Stimulated activated CD4-positive, alpha-beta T cell treated with anti-CD3 and anti-CD28 coated beads, Interleukin-12 subunit alpha, Interleukin-12 subunit beta, amount 100 ng/mL, for 24 hours (primary cell): ENCODE data around the gene PTPN1.
A peak's percentile ranks its signal among the peaks of the same experiment; 100 is the strongest.

ENCODE experiments used
- DNase-seq, 2 experiments: peaks; one replicate each; pipeline ENCODE4 v3.0.0-alpha.2; 2020; ENCODE audit warnings: low read depth in 2 of 2

Gene PTPN1

GRCh38 chr20:50575865-50576720 is 65.9 kb downstream of the PTPN1 start:
- peak; percentile 47 to 59 for DNase-seq

GRCh38 chr20:50577175-50578018 is 67.2 kb downstream of the PTPN1 start:
- DNase-seq, result no peak

DNA sequence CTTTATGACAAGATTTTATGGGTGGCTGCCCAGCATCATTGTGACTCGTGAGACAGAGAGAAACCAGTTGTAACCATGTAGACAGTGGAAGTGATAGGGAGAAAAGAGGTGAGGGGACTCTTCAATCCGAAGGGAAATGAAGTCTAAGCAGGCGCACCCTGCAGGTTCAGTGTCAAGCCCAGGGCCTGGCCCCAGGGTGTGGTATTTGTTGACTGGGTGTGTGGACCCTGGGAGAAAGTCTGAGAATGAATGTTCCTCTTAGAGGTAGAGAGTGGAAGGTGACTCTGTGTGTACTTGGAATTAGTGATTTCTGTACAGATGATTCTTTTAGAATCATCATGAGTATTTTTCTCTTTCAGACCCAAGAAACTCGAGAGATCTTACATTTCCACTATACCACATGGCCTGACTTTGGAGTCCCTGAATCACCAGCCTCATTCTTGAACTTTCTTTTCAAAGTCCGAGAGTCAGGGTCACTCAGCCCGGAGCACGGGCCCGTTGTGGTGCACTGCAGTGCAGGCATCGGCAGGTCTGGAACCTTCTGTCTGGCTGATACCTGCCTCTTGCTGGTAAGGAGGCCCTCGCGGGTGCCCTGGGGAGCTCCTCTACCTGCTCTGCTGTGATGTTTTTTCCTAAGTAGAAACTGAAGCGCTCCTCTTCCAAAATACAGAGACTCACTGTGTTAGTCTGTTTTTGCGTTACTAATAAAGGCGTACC is 68.0 kb downstream of the PTPN1 start:
- no peak for DNase-seq

DNA sequence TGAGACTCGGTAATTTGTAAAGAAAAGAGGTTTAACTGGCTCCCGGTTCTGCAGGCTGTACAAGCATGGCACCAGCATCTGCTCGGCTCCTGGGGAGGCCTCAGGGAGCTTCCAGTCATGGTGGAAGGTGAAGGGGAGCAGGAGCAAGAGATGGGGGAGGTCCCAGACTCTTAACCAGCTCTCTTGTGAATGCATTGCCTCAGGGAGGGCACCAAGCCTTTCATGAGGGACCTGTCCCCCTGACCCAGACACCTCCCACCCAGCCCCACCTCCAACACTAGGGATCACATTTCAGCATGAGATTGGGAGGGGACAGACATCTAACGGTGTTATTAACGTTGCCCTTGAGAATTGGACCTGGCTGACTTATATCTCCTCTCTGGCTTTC is 68.6 kb downstream of the PTPN1 start:
- DNase-seq, result no peak

GRCh38 chr20:50579511-50579910 is 69.3 kb downstream of the PTPN1 start:
- no peak for DNase-seq

DNA sequence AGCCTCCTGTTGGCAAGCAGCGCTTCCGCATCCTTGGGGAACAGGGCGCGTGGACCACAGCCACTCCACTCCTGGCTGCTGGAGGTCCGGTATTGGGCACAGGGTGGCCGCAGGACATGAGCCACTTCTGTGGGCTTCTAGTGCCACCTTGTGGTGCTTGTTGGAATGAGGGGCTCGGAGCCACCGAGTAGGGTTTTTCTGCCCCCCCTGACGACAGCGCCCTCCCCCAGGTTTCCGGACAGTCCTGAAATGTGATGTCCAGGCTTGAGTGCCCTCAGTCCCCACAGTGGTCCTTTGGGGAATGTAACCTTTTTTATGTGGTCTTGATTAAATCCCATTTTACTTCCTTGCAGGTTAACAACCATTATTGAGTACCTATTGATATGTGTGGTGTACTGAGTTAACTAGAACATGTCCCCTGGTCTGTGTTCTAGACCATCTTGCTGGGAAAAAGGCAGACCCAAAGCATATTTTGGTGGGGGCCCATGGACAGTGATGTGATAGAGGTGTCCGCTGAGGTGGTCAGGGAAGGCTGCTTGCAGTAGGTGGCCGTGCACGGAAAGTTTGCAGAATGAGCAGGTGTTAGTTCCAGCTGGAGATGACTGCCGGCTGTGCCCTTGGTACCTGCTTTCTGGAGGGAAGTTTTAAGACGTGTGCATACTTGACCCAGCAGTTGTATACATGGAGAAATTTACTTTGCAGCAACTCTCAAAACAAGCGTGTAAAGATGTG is 70.0 kb downstream of the PTPN1 start:
- DNase-seq, result peak in 1 of 2 experiments; percentile 38

GRCh38 chr20:50580842-50581544 is 70.8 kb downstream of the PTPN1 start:
- DNase-seq, result no peak

DNA sequence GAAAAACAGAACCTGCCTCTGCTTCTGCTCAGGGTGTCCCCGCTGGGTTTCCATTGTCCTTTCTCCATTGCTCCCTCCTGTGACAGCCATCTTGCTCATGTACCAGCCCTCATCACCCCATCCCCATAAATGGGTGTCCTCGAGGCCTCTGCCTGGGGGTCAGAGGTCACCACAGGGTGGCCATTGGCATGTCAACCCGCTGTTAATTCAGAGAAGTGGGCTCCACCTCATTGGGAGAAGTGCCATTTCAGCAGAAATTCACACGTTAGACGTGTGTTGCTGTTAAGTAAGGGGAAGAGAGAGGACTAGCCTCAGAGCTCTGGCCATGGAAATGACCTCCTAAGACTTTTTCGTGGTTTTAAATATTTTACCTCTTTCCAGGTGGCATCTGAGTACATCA is 71.9 kb downstream of the PTPN1 start:
- no peak for DNase-seq

DNA sequence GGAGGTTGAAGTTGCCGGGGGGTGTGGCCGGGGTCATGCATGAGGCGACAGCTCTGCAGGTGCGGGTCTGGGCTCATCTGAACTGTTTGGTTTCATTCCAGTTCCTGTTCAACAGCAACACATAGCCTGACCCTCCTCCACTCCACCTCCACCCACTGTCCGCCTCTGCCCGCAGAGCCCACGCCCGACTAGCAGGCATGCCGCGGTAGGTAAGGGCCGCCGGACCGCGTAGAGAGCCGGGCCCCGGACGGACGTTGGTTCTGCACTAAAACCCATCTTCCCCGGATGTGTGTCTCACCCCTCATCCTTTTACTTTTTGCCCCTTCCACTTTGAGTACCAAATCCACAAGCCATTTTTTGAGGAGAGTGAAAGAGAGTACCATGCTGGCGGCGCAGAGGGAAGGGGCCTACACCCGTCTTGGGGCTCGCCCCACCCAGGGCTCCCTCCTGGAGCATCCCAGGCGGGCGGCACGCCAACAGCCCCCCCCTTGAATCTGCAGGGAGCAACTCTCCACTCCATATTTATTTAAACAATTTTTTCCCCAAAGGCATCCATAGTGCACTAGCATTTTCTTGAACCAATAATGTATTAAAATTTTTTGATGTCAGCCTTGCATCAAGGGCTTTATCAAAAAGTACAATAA is 72.5 kb downstream of the PTPN1 start:
- DNase-seq, result no peak

DNA sequence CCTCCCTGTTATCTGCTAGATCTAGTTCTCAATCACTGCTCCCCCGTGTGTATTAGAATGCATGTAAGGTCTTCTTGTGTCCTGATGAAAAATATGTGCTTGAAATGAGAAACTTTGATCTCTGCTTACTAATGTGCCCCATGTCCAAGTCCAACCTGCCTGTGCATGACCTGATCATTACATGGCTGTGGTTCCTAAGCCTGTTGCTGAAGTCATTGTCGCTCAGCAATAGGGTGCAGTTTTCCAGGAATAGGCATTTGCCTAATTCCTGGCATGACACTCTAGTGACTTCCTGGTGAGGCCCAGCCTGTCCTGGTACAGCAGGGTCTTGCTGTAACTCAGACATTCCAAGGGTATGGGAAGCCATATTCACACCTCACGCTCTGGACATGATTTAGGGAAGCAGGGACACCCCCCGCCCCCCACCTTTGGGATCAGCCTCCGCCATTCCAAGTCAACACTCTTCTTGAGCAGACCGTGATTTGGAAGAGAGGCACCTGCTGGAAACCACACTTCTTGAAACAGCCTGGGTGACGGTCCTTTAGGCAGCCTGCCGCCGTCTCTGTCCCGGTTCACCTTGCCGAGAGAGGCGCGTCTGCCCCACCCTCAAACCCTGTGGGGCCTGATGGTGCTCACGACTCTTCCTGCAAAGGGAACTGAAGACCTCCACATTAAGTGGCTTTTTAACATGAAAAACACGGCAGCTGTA is 73.4 kb downstream of the PTPN1 start:
- no peak for DNase-seq

DNA sequence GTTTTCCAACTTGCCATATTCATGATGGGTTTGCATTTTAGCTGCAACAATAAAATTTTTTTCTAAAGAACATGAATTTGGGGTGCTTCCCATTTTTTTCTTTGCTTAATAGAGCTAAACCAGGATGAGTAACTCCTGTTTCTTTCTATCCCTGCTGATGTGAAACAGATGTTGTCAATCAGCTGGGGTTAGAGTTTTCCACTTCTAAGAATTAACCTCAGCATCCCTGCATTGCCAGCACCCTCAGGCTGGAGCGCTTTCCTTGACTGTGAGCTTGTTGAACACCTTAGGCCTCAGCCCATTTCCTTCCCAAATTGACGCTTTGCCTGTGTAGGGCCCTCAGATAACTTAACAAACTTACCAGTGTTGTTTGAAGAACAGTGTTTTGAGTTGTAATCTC is 74.5 kb downstream of the PTPN1 start:
- DNase-seq, result no peak

GRCh38 chr20:50585214-50585613 is 75.0 kb downstream of the PTPN1 start:
- no peak for DNase-seq

DNA sequence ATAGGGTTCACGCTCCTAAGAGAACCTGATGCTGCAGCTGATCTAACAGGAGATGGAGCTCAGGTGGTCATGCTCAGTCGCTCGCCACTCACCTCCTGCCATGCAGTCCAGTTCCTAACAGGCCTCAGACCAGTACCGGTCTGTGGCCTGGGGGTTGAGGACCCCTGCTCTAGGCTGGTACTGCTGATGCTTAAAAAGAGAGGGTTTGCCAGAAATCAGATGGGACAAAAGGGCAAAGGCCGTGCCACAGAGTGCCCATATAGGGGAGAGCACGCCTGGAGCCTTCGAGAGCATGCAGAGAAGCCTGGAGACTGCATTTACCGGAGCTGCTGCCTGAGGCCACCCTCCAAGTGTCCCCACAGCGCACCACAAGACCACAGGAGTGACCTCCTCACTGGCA is 75.5 kb downstream of the PTPN1 start:
- no peak for DNase-seq

GRCh38 chr20:50586531-50587232 is 76.5 kb downstream of the PTPN1 start:
- DNase-seq, result no peak

GRCh38 chr20:50587291-50587961 is 77.2 kb downstream of the PTPN1 start:
- no peak for DNase-seq

DNA sequence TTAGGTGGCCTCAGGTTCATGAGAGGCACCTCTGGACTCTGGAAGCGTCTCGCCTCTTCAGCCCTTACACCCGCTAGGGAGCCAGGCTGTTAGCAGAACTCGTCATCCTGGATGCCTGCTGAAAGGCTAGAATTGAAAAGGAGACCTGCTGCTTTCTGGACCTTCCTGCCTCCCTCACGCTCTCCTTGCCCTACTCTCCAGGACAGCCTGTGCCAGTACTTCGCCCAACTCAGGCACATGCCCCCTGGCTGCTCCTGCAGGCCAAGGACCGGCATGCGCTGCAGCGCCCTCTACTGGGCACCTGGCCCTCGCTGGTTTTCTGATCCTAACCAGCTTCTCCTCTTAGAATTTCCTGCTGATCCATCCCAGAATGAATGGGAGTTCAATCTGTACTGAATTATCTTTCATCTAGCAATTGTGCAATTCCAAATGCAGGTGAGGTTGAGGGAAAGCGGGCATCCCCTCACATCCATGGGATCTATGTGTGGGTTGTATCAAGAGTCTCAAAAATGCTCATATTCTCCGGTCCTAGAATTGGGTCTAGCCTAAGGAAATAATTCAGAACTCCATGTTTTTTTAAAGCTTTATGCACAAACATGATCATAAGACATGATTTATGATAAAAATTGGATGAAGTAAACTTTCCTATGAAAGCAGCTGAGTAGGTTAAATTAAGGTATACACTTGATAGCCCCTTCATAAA is 78.0 kb downstream of the PTPN1 start:
- DNase-seq, result peak; percentile 33 to 69

DNA sequence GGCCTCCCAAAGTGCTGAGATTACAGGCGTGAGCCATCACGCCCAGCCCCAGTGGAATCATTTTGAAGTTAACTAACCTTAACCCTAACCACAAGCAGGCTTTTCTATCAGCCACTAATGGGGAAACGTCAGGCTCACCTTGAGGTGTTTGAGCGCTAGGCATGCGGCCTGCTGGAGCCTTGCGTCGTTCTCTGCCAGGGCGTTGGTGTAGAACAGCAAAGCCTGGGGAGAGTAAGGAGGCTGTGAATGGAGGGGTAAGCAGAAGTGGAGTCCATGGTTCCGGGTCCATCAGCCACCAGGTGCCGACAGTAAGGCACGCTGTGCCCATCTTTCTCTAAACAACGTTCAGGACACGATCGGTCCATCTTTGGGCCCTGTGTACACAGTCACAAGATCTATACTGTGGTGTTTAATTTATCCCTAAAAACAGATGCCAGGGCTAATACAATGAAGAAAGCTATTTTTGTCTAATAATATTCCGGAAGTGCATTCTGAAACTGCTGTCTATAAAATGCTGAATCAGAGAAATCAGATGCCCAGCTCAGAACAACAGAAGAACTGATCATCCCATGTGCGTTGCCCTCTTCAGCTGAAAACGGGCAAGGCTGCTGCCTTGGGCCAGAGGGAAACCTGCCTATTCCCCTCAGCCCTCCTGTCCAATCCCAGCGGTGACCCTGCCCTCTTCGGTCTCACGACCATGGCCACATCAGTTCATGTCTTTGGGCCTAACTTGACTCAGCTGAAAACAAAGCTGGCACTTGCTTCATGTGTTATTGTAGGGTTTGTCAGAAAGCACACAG is 79.6 kb downstream of the PTPN1 start:
- no peak for DNase-seq
